ENCODE measurements around the gene LRP1B.

- TF ChIP-seq GATA3 (IDR thresholded peaks at IDR 0.05; ENCODE audit: low read depth, low read length) (no peak), GATA2 (IDR thresholded peaks at IDR 0.05; ENCODE audit: low read depth, low read length) (no peak)
Measured at GRCh38 chr2:141437521-141437920, 693.3 kb downstream of the LRP1B start.
